HG02763 (cell line): ENCODE results near the gene MICAL2.
A peak's percentile ranks its signal among the peaks of the same experiment; 100 is the strongest.

Source experiments
- ATAC-seq: cut with Tn5 transposase; IDR thresholded peaks from one replicate; pipeline ENCODE4 v1.9.1; 2021; ENCODE audit warnings: mild to moderate bottlenecking, moderate library complexity; ENCODE audit not compliant: unreplicated experiment

Gene MICAL2

DNA sequence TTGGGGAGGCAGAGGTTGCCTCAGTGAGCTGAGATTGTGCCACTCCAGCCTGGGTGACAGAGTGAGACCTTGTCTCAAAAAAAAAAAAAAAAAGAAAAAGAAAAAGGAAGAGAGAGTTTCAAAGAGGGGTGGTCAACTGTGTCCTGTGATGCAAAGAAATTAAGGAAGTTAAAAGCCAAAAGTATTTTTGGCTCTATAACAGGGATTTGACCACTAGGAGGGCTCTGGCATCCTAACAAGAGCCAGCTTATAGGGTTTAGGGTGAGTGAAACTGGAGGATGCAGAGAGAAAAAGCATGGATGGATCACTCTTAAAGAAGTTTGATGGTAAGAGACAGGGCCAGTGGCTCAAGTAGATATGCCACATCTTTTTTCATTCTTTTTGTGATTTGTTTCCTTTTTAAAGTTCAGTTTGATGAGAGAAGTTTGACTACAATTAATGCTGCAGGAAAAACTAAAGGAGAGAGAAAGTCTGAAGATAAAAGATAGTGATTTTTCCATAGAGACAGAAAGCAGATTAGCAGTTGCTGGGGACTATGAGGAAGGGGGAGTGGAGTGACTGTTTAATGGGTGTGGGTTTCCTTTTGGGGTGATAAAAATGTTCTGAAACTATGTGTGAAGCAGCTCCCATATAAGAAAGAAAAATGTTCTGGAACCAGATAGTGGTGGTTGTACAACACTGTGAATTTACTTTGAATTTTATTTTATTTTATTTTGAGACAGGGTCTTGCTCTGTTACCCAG lies 11.1 kb upstream of the MICAL2 start:
- no peak for ATAC-seq

DNA sequence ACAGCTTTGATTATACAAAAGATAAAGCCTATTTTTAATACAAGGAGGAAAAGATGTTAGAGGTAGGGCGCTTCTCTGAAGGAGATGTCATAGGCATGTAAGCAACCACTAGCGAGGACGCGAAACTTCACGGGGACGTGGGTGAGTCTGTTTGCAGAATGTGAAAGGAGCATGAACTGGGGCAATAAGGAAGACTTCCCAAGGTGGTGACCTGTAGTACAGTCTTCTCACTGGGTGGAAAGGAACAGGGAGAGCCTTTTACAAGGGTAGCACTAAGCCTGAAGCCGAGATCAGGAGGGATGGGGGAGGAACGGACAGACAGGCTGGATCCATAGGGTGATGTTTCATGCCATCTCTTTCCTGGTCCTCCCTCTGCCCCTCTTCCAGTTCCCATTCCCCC lies 10.0 kb upstream of the MICAL2 start:
- no peak for ATAC-seq

DNA sequence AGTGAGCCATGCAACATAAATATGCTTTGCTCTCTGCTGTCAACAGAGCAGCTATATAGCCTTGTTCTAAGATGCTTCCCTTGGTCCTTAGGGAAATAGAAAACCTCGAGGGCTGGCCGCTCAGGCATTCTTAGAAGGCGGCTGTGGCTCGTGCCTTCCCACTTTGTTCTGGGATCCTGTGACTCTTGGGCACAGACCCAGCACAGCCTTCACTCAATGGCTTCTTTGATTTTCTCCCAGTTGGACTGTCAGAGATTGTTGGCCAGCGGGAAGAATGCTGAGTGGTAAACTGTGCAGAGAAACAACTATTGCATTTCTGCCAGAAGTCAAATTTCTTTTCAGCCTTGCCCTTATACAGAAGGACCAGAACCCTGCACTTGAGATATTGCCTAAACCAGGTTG lies 9.5 kb upstream of the MICAL2 start:
- no peak for ATAC-seq

DNA sequence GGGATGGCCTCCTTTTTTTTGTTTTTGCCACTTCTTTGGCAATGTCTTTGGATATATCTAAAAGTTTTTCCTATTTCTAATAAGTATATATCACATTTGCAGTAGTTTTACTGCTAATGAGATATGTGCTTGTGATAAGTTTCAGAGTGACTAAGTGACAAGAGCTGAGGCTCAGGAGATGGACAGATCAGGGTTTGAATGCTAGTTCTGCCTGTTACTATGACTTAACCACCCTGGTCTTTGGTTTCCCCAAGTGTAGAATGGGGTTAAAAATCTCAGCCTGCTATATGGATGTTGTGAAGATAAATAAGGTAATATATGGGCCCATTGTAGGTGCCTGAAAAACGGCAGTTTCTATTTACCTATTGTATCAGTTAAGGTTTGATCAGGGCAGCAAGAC lies 9.1 kb upstream of the MICAL2 start:
- ATAC-seq: no peak

DNA sequence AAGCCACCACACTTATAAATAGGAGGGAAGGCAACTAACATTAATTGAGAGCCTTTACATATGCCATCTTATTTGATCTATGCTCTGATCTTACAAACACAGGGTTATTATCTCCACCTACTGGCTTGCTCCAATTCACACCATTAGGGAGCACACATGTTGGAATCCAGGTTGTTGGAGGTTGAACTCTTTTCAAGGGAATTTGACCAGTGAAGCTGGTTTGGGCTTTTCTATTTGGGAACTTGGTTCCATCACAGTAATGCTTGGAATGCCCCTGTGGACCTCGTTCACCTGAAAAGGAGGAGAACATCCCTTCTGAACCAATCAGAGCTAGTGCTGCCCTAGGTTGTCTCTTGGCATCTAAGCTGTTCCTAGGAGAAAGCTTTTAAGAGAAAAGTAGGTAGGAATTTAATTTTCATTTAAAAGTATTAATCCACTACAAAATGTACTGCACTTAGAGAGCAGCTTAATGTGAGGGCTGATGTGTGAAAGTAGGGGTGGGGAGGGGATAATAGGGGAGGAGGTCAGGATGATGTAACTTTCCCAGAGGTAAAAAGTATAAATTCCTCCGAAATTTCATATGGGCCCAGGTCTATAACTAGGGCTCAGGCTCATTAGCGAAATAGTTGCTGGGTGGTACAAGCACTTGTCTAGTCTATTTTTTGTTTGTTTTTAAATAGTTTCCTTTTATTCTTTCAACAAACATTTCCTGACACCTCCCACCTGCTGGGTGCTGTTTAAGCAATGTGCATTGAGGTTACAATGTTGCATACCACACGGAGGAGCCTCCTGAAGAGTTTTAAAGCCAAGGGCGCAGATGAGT lies 7.6 kb upstream of the MICAL2 start:
- no peak for ATAC-seq

DNA sequence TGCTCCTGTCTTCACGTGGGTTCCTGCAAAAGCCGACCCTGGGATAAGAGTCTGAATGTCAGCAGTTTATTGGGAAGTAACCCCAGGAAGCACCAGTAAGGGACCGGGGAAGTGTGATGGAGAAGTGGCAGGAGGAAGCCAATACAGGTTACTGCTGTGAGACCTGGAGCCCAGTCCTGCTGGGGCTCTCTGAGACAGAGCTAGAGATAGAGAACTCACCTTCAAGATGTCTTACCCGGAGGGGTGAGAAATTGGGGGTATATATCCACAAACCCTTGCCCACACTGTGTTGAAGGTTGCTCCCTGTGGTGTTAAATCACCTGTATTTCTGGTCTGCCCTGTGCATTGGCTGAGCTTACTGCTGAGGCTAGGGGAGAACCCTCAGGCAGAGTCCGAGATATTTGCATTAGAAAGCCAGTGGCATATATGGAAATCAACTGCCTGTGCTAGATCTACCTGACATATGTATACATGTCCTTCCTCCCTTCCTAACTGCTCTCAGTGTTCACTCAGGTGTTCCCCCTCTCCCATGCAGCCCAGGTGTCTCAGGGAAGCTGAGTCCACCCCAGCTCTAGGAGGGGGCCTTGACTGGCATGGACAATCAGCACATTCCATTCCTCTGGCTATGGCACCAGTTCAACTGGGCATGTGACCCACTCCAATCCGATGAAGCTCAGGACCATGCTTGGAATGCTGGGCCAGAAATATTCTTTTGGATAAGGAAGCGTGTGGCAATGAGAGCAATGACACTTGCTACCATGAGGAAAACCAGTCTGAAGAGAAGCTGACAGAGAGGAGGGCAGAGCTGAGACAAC lies 6.8 kb upstream of the MICAL2 start:
- ATAC-seq: no peak

DNA sequence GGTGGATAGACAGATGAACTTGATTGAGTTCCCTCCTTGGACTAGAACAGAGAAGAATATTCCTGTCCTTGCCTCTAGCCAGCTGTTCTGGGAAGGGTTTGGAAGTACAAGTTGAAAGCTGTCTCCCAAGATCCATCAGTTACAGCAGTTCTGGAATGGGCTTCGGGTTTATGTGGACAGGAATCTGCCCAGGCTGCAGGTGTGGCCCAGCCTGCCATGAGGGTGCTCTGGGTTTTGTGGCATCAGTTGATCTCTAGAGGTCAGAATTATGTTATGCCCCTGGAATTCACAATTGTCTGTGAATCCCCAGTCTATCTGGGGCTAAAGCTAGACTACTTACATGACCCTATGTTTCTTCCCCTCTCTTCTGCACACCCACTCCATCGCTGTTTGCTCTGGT lies 4.9 kb upstream of the MICAL2 start:
- no peak for ATAC-seq

DNA sequence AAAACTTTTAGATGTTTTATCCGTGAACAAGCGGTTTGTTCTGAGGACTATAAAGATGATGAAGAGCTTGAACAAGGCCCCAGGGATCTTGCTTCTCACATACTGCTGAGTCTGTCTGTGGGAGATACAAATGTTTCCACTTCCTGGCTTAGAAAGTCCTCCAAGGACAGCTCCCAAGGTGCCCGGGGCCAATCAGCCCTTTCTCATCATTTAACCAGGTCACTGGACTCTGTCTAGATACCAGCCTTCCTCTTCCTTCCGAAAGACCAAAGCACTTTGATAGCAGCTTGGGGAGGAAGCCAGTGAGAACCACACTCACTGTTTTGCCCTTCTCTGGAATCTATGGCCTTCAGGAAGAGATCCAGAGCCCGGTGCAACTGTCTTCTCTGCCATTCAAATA lies 4.3 kb upstream of the MICAL2 start:
- ATAC-seq: no peak

DNA sequence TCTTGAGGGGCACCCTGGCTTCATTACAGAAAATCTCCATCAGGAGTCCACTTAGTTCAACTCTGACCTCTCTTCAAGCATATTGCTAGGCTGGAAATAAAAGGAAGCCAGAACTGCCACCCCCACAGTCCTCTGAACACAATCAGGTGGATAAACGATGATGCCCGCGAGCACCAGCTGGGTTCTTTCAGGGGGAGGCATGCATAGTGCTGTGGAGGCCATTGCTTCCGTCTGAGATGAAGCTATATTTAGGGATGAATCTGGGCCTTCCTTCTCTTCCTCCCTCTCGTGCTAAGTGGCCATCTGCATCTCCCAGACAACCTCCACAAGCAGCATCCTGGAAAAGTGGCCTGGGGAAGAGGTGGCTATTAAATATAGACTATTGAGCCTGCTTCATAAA lies 3.9 kb upstream of the MICAL2 start:
- no peak for ATAC-seq

DNA sequence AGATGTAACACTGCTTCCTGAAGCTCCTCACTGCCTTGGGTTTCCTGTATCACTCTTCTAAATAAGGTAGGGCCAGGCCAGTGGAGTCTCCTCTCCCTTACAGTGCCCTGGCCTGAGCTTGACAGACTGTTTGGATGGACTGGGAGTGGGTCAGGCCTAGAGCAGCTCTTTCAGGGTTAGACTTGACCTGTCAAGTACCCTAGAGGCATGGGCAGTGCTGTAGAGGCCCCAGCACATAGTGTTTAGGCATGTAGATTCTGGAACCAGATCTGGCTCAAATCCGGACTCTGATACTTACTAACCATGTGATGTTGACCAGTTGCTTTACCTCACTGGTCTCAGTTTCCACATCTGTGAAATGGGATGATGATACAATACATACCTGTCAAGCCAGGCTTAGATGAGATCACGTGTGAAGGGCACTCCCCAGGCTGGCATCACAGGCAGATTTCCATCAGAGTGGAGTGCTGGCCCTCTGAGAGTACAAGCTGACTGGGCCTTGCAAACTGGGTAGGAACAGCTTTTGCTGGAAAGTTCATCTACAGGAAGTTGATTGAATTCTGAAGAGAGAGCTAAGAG lies 1.4 kb upstream of the MICAL2 start:
- no peak for ATAC-seq

DNA sequence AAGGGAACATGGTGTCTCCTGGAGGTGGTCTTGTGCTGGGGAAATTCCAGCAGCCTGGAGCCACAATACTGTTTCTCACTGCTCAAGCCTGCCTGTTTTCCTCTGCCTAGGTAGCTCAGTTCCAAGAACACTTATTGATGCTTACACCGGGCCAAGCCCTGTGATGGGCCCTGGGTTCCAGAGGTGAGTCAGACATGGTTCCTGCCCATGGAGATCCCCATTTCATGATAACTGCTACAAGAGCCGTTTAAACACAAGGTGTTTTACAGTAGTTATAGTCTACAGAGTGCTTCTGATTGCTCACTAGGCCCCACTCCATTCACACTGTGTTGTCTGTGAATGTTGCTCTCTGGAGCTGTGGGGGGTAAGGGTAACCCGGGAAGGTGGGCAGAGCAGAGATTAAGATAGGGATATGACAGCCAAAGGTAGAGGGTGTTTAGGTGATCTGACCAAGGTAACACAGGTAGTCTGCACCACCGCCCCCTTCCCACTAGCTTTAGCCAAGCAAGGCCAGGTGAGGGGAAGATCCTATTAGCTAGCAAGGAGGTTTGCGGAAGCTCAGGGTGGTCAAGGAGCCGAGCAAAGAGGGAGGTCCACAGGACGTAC lies 696 bp upstream of the MICAL2 start:
- ATAC-seq: no peak

DNA sequence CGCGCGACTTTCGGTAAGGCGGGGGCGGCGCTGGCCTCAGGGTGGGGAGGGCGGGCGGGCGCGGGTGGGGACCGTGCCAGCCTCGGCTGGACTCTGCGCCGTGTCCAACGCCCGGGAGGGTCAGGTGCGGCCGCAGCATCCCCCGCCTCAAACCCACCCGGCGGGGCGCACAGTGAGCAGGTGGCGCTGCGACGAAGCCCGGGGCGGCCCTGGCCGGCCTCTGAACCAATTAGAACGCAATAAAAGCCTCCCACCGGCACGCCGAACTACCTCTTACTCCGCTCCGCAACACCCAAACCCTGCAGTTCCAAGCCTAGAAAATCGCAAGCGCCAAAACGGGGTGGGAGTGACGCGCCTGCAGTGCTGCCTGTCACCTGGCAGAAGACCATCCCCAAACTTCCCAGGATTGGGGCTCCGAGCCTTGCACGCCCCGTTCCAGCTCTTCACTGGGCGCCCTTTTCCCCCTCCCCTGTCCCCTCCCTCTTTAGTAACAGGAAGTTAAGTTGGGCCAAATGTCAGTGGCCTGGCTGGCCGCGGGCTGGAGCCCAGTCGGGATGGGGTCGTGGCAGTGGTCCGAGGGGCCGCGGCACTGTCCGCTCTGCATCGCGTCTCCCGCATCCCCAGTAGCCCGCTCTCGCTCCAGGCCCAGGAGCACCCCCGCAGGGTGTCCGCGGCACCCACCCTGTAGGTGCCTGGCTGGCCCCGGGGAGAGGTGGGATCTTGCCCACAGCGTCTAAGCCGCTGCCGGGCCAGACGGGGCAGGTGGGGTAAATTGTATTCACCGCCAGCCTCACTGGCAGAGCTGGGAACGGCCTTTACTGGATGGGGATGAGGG lies 541 bp downstream of the MICAL2 start:
- peak; percentile 24 for ATAC-seq

DNA sequence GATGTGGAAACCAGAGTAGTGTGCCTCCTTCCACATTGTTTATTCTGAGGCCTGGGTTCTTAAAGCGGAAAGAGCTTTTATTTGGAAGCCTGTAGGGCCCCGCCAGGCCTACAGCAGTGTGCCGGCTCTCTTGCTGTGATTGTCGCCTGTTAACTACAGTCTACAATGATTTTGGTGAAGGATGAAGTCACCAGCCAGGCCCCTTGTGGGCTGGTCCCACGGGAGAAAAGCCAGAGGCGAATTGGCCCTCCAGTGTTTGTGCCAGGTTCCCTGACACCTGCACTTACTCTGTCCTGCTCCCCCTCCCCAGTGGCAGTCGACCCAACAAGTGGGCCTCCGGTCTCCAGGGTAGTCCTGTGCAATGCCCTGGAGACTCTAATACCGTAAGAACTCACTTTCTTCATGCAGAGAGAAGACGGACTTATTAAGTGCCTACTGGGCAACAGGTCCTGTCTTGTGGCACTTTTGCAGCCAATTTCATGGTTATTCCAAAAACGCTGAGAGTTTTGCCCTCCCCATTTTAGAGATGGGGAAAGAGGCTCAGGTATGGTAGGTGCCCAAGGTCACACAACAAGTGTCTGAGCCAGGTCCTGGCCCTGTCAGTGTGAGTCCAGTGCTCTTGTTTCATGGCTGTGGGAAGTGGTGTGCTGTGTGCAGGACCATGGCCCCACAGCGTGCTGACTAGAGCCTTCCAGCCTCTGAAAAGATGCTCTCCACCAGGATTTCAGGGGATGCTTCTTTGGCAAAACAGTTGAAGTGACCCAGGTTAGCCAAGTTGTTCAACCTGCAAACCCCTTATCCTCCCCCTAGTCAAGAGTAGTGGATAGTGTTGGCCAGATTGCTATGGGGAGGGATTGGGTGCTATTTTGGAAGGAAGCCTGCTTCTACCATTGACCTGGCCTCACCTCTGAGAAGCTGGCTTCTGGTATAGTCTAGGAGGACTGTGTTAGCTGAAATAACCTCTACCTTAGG lies 1.4 kb downstream of the MICAL2 start:
- no peak for ATAC-seq

DNA sequence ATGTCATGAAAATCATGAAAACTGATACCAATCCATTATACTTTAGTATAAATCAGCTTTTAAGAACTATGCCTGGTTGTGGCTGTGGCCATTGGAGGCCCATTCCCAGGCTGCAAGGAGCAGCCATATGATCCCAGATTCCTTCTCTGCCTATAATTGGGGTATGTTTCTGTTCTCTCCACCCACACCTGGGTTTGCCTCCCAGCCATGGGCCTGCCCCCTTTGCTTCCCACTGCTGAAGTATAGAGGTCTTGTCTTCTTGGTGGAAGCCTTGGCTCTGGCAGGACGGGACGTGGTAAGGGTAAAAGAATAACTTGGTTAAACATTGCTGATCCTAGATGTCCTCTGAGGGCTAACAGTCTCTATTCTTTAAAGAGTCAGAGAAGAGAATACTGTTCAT lies 2.4 kb downstream of the MICAL2 start:
- no peak for ATAC-seq

DNA sequence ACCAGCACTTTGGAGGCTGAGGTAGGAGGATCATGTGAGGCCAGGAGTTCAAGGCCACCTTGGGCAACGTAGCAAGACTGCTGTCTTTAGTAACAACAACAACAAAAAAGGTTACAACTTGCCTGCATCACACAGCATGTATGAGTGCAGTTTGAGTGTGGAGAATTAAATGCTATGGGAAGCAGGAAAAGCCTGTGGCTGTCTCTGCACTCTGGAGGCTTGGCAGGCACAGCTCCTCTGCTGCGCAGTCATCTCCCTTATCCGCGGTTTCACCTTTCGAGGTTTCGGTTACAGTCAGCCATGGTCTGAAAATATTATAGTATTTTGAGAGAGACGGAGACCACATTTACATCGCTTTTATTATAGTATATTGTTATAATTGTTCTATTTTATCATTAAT lies 2.9 kb downstream of the MICAL2 start:
- ATAC-seq: no peak

DNA sequence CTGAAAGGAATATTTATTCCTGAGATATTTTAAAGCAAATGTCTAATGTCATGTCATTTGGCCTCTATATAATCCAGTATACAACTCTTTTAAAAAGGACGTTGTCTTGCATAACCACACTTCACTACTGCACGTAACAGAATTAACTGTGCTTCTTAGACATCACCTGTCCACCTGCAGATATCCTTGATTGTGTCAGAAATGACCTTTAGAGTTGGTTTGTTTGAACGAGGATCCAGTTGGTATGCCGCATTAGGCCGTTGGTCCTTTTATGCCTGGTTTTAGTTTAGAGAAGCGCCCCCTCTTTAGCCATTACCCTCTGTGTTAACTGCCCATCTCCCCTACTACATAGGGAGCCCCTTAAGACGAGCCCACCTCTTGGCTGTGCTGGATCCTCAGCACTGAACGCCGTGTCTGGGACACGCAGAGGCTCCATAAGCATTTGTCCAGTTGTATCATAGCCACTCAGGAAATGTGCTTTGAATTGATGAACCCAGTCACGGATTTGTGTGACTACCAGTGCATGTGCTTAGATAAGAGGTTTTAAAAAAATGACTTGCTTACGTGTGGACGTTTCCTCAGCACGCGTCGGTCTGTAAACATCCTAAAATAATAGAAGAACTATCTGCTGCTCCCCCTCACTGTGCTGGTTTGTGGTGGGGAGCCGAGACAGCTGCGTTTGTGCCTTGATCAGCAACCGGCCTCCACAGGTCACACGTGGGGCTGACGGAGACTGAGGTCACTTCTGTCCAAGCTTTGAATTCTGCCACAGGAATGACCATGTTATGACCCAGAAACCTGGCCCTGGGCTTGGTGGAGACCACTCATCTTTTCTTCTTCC lies 4.0 kb downstream of the MICAL2 start:
- ATAC-seq: no peak

DNA sequence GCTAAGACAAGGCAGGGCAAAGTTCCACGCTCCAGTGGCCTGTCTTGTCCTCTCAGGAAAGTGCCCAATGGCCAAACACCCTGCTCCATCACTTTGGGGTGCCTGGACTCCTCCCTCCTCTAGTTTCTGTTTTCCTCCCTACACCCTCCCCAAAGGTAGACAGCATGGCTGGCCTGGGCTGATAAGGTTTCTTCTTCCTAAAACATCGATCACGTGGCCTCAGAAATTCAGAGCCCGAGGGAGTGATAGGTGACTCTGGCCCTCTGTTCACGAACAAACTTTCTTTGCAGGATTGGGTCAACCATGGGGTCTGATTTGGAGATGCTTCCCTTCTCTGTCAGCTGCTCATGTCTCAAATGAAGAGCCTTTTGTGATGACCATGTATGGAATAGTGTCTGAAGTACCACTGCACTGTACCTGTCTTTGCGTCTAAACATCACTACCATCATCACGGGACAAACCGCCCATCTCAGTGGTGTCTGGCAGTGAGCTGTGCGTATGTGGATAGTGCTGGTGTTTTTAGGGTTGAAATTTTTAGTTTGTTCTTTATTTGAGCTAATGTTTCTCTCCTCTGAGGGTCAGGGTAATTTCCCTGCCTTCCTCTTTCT lies 6.1 kb downstream of the MICAL2 start:
- ATAC-seq: no peak

DNA sequence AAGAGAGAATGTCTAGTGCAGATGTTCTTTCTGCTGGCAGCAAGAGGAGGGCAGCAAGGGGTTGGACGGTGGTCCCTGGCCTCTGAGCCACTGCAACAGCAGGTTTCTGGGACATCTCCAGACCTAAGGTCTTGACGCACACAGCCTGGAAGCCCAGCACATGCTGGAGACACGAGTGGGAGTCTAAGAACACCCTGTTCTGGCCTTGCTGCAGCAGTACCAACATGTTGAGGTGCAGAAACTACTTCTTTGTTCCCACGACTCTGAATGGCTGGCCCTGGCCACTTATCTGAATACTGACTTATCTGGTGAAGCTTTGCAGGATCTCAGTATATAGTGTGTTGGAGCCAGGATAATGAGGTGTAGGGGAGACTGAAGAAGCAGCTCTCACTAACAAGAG lies 6.8 kb downstream of the MICAL2 start:
- ATAC-seq: no peak
